DOHH2 (cell line): Measurements from ENCODE around the gene AMFR.

Experiments
- H3F3A ChIP-seq: fragments of 200-600 bp; sonication (generic), shearing (Covaris generic); 2 replicates; pipeline ENCODE4 v1.6.0; 2016; ENCODE audit warnings: antibody characterized with exemption, mild to moderate bottlenecking; ENCODE audit not compliant: control insufficient read depth, insufficient read depth
- H3K27ac ChIP-seq: fragments of 200-600 bp; sonication (generic); 2 replicates; pipeline ENCODE4 v1.5.1; 2014; ENCODE audit warnings: low read depth, mild to moderate bottlenecking, low read length, moderate library complexity
- H3K27me3 ChIP-seq: fragments of 200-600 bp; sonication (generic); 2 replicates; pipeline ENCODE4 v1.6.1; 2014; ENCODE audit warnings: mild to moderate bottlenecking, low read length, mixed read lengths; ENCODE audit not compliant: control insufficient read depth
- H3K36me3 ChIP-seq: fragments of 200-600 bp; sonication (generic); 2 replicates; pipeline ENCODE4 v1.6.1; 2014; ENCODE audit warnings: mild to moderate bottlenecking, low read length, moderate library complexity, mixed read lengths; ENCODE audit not compliant: control insufficient read depth
- H3K4me1 ChIP-seq: fragments of 200-600 bp; sonication (generic); 2 replicates; pipeline ENCODE4 v1.6.1; 2014; ENCODE audit warnings: mild to moderate bottlenecking, low read length, mixed read lengths; ENCODE audit not compliant: control insufficient read depth
- H3K4me2 ChIP-seq: fragments of 200-600 bp; sonication (generic); 2 replicates; pipeline ENCODE4 v1.6.0; 2014; ENCODE audit warnings: mild to moderate bottlenecking, low read length, moderate library complexity
- H3K4me3 ChIP-seq: fragments of 200-600 bp; sonication (generic); 2 replicates; pipeline ENCODE4 v1.5.1; 2014; ENCODE audit warnings: mild to moderate bottlenecking, low read length, mixed read lengths
- H3K79me2 ChIP-seq: fragments of 200-600 bp; sonication (generic); 2 replicates; pipeline ENCODE4 v1.6.1; 2014; ENCODE audit warnings: mild to moderate bottlenecking, low read length, mixed read lengths; ENCODE audit not compliant: control insufficient read depth
- H3K9me2 ChIP-seq: fragments of 200-600 bp; sonication (generic); replicated peaks from 2 replicates; pipeline ENCODE4 v1.6.1; 2014; ENCODE audit warnings: mild to moderate bottlenecking, low read length, mixed read lengths; ENCODE audit not compliant: control insufficient read depth
- H3K9me3 ChIP-seq: fragments of 200-600 bp; sonication (generic); 2 replicates; pipeline ENCODE4 v1.6.1; 2014; ENCODE audit warnings: antibody characterized with exemption, low read length, mixed read lengths; ENCODE audit not compliant: control insufficient read depth, insufficient read depth
- H4K20me1 ChIP-seq: fragments of 200-600 bp; sonication (generic); 2 replicates; pipeline ENCODE4 v1.6.0; 2014; ENCODE audit warnings: low read depth, mild to moderate bottlenecking, antibody characterized with exemption, low read length, moderate library complexity; ENCODE audit not compliant: control insufficient read depth, insufficient read depth
- CTCF ChIP-seq: fragments of 200-600 bp; sonication (generic); IDR thresholded peaks from one replicate; pipeline ENCODE4 v1.5.1; 2014; ENCODE audit warnings: antibody characterized with exemption, mild to moderate bottlenecking, low read depth, low read length; ENCODE audit not compliant: poor library complexity, severe bottlenecking
- EZH2phosphoT487 ChIP-seq: fragments of 200-600 bp; sonication (generic); IDR thresholded peaks from 2 replicates; pipeline ENCODE4 v1.6.1; 2017; ENCODE audit warnings: borderline replicate concordance, mild to moderate bottlenecking, antibody characterized with exemption, low read length, moderate library complexity, mixed read lengths

The AMFR gene

GRCh38 chr16:56368545-56368944 is 56.8 kb downstream of the AMFR start:
- H3K9me3 ChIP-seq, result no peaks in the 10 kb centered on the region

GRCh38 chr16:56367764-56368163 is 57.6 kb downstream of the AMFR start:
- no peak for TF ChIP-seq EZH2phosphoT487
- no peak for TF ChIP-seq CTCF
- peaks cover 13% of the 10 kb centered on the region; the same call in 1 of the 2 replicates for H4K20me1 ChIP-seq
- H3K27me3 ChIP-seq, result no peaks in the 10 kb centered on the region
- no peaks in the 10 kb centered on the region for H3K9me2 ChIP-seq
- no peak overlapping the region for H3K4me2 ChIP-seq
- H3K9me3 ChIP-seq, result no peaks in the 10 kb centered on the region
- H3F3A ChIP-seq, result no peaks in the 10 kb centered on the region
- H3K27ac ChIP-seq, result no peak overlapping the region
- no peaks in the 10 kb centered on the region for H3K4me1 ChIP-seq
- peaks cover 14% of the 10 kb centered on the region for H3K79me2 ChIP-seq
- H3K4me3 ChIP-seq, result no peak overlapping the region
- peaks cover 93% of the 10 kb centered on the region for H3K36me3 ChIP-seq

More at GRCh38 chr16:56368545-56368944, 56.8 kb downstream of the AMFR start:
- TF ChIP-seq CTCF (no peak), EZH2phosphoT487 (no peak)
- Histone ChIP-seq H3K4me1 (no peaks in the 10 kb centered on the region), H3F3A (no peaks in the 10 kb centered on the region), H3K36me3 (peaks cover 93% of the 10 kb centered on the region), H3K27ac (no peak overlapping the region), H3K79me2 (peaks cover 22% of the 10 kb centered on the region), H3K4me3 (no peak overlapping the region), H3K9me2 (no peaks in the 10 kb centered on the region), H4K20me1 (peaks cover 13% of the 10 kb centered on the region; the same call in 1 of the 2 replicates), H3K27me3 (no peaks in the 10 kb centered on the region), H3K4me2 (no peak overlapping the region)

- H3F3A ChIP-seq, result no peaks in the 10 kb centered on the region
- H3K9me2 ChIP-seq, result no peaks in the 10 kb centered on the region
- no peak overlapping the region for H3K4me2 ChIP-seq
- peaks cover 93% of the 10 kb centered on the region for H3K36me3 ChIP-seq
- no peak for TF ChIP-seq EZH2phosphoT487
- no peak for TF ChIP-seq CTCF
- no peak overlapping the region for H3K4me3 ChIP-seq
- peaks cover 7% of the 10 kb centered on the region; the same call in 1 of the 2 replicates for H3K79me2 ChIP-seq
- H3K9me3 ChIP-seq, result no peaks in the 10 kb centered on the region
- H3K27me3 ChIP-seq, result no peaks in the 10 kb centered on the region
- H3K27ac ChIP-seq, result no peak overlapping the region
- H4K20me1 ChIP-seq, result 0 out of 2 replicates have a peak, but pooled peaks cover 8% of the 10 kb centered on the region
- no peaks in the 10 kb centered on the region for H3K4me1 ChIP-seq
Observed at GRCh38 chr16:56366945-56367344, 58.4 kb downstream of the AMFR start.
